ENCODE data around the gene LSP1.
A peak's percentile ranks its signal among the peaks of the same experiment; 100 is the strongest.

- TF ChIP-seq CTCF (conservative IDR thresholded peaks at IDR 0.05 in 1 of 2, IDR thresholded peaks at IDR 0.05 in 1 of 2; ENCODE audit: low read depth in 1 of 2, low read length in 2 of 2), result peak in 1 of 2 donors; percentile 31
- no peak for TF ChIP-seq EZH2 (IDR thresholded peaks at IDR 0.05; ENCODE audit: low read length, missing control alignments)
Measured at GRCh38 chr11:1825039-1825740, 27.7 kb upstream of the LSP1 start.

All from fibroblast of lung (primary cell).